HCT116 (cell line): ENCODE measurements around the gene RUNX1. TPM values are rescaled to one million over a fixed set of nuclear protein-coding genes. Genes with fewer than 3 reads are reported as not detected.

ENCODE experiments used
- ATAC-seq: fragments of 200-7000 bp; cut with Tn5 transposase; 2 replicates; pipeline ENCODE4 v1.9.1; 2020; ENCODE audit warnings: mild to moderate bottlenecking, moderate library complexity
- BruUV-seq: library from RNA; stranded (reverse); fragments of 400-500 nt; replicated peaks from 2 replicates; lab custom pipeline; 2021; lab: Mats Ljungman, UMichigan
- CTCF ChIA-PET: fragments of 300-600 bp; sonication (Branson Sonifier 250); formaldehyde crosslinking; loops from one replicate; lab custom pipeline; 2021; ENCODE audit warnings: antibody characterized with exemption; lab: Charles Lee
- POLR2A ChIA-PET: fragments of 300-600, 350-600 bp; sonication (Branson Sonifier 250); formaldehyde crosslinking; loops from one replicate; lab custom pipeline; 2021; ENCODE audit warnings: antibody characterized with exemption; lab: Charles Lee
- RAD21 ChIA-PET, 2 experiments: fragments of 300-600 bp; sonication (Branson Sonifier 250); formaldehyde crosslinking; loops; one replicate each; lab custom pipeline; 2023; ENCODE audit warnings: low total read pairs in 2 of 2; ENCODE audit not compliant: uncharacterized antibody in 2 of 2, unreplicated experiment in 2 of 2, low non-redundant PET in 1 of 2; lab: Charles Lee
- DNase-seq: peaks from one replicate; pipeline ENCODE4 v3.0.0-alpha.2; 2010; ENCODE audit warnings: low read depth, low spot score
- H2AFZ ChIP-seq: fragments of 200-600 bp; shearing (Covaris generic), sonication (generic); 2 replicates; pipeline ENCODE4 v1.6.1; 2017; ENCODE audit warnings: low read depth, mixed run types, mixed read lengths, antibody characterized with exemption, low read length; ENCODE audit not compliant: poor library complexity, severe bottlenecking
- H3K27ac ChIP-seq: 2 replicates; pipeline ENCODE4 v1.5.1; 2012; ENCODE audit warnings: low read depth, low read length
- H3K27me3 ChIP-seq: fragments of 200-600 bp; sonication (generic); 2 replicates; pipeline ENCODE4 v1.6.1; 2016; ENCODE audit warnings: mixed run types, low read length, mixed read lengths; ENCODE audit not compliant: insufficient read depth
- H3K36me3 ChIP-seq, 2 experiments: fragments of 200-500 bp in 1 of 2; fragments of 200-600 bp in 1 of 2; sonication (Bioruptor generic) in 1 of 2; sonication (generic) in 1 of 2; 2 replicates each; pipeline versions ENCODE4 v1.5.1 to v1.6.1; 2014 to 2016; ENCODE audit warnings: low read length in 2 of 2, inconsistent platforms in 1 of 2, mixed read lengths in 1 of 2, mixed run types in 1 of 2; ENCODE audit not compliant: insufficient read depth in 2 of 2, control insufficient read depth in 1 of 2
- H3K4me1 ChIP-seq, 2 experiments: fragments of 200-600 bp in 1 of 2; sonication (generic) in 1 of 2; 2 replicates each; pipeline versions ENCODE4 v1.5.1 to v1.6.1; 2012 to 2017; ENCODE audit warnings: low read length in 2 of 2, inconsistent platforms in 1 of 2, mild to moderate bottlenecking in 1 of 2, mixed read lengths in 1 of 2, mixed run types in 1 of 2, moderate library complexity in 1 of 2; ENCODE audit not compliant: insufficient read depth in 2 of 2, control insufficient read depth in 1 of 2
- H3K4me2 ChIP-seq: fragments of 200-600 bp; sonication (generic); 2 replicates; pipeline ENCODE4 v1.6.1; 2017; ENCODE audit warnings: mixed run types, low read length, mixed read lengths
- H3K4me3 ChIP-seq, 2 experiments: fragments of 200-600 bp in 1 of 2; sonication (generic) in 1 of 2; replicated peaks in 1 of 2; 2 replicates each; pipeline ENCODE4 v1.5.1; 2011 to 2016; ENCODE audit warnings: low read length in 2 of 2, control low read depth in 1 of 2, low read depth in 1 of 2, mild to moderate bottlenecking in 1 of 2, mixed read lengths in 1 of 2, mixed run types in 1 of 2
- H3K79me2 ChIP-seq: fragments of 200-600 bp; sonication (generic); 2 replicates; pipeline ENCODE4 v1.6.1; 2017; ENCODE audit warnings: mild to moderate bottlenecking, mixed run types, low read length, moderate library complexity, mixed read lengths; ENCODE audit not compliant: insufficient read depth
- H3K9ac ChIP-seq: fragments of 200-600 bp; sonication (generic); 2 replicates; pipeline ENCODE4 v1.6.1; 2016; ENCODE audit warnings: low read length, mixed read lengths
- H3K9me2 ChIP-seq: fragments of 200-600 bp; sonication (generic), shearing (Covaris generic); 2 replicates; pipeline ENCODE4 v1.6.1; 2017; ENCODE audit warnings: mixed run types, mild to moderate bottlenecking, moderate library complexity; ENCODE audit not compliant: insufficient read depth
- H3K9me3 ChIP-seq, 2 experiments: fragments of 200-500 bp in 1 of 2; fragments of 200-600 bp in 1 of 2; sonication (Bioruptor generic) in 1 of 2; sonication (generic) in 1 of 2; 2 replicates each; pipeline ENCODE4 v1.6.1; 2014 to 2017; ENCODE audit warnings: low read length in 2 of 2, mixed read lengths in 2 of 2, inconsistent platforms in 1 of 2, low read depth in 1 of 2, mild to moderate bottlenecking in 1 of 2, mixed run types in 1 of 2, moderate library complexity in 1 of 2; ENCODE audit not compliant: control insufficient read depth in 1 of 2, insufficient read depth in 1 of 2
- H4K20me1 ChIP-seq: fragments of 200-600 bp; sonication (generic), shearing (Covaris generic); 2 replicates; pipeline ENCODE4 v1.6.1; 2017; ENCODE audit warnings: mixed run types, mild to moderate bottlenecking, moderate library complexity; ENCODE audit not compliant: insufficient read depth
- CBX3 ChIP-seq: IDR thresholded peaks from 2 replicates; pipeline ENCODE4 v1.6.1; 2012; ENCODE audit warnings: low read depth
- EGR1 ChIP-seq: IDR thresholded peaks from 2 replicates; pipeline ENCODE4 v1.6.1; 2012; ENCODE audit warnings: low read depth
- ELF1 ChIP-seq: IDR thresholded peaks from 2 replicates; pipeline ENCODE4 v1.6.1; 2012; ENCODE audit warnings: low read depth, borderline replicate concordance
- EZH2phosphoT487 ChIP-seq: fragments of 200-600 bp; IDR thresholded peaks from 2 replicates; pipeline ENCODE4 v1.6.1; 2018; ENCODE audit warnings: antibody characterized with exemption, borderline replicate concordance
- JUND ChIP-seq: IDR thresholded peaks from 2 replicates; pipeline ENCODE4 v1.6.1; 2012
- POLR2A ChIP-seq: IDR thresholded peaks from 2 replicates; pipeline ENCODE4 v1.7.0; 2011; ENCODE audit warnings: borderline replicate concordance; ENCODE audit not compliant: insufficient read depth, insufficient read length; ENCODE audit errors: extremely low read depth
- POLR2AphosphoS5 ChIP-seq: IDR thresholded peaks from 2 replicates; pipeline ENCODE4 v1.6.1; 2011; ENCODE audit warnings: mild to moderate bottlenecking, low read depth, low read length, moderate library complexity
- SIN3A ChIP-seq: IDR thresholded peaks from 2 replicates; pipeline ENCODE4 v1.6.1; 2012; ENCODE audit warnings: low read depth
- TCF7L2 ChIP-seq: IDR thresholded peaks from 2 replicates; pipeline ENCODE4 v1.7.0; 2011; ENCODE audit warnings: borderline replicate concordance, inconsistent platforms; ENCODE audit not compliant: insufficient read depth, insufficient read length; ENCODE audit errors: extremely low read depth
- YY1 ChIP-seq: IDR thresholded peaks from 2 replicates; pipeline ENCODE4 v1.6.1; 2011; ENCODE audit warnings: low read length, low read depth, moderate library complexity, mild to moderate bottlenecking; ENCODE audit not compliant: insufficient replicate concordance; ENCODE audit errors: extremely low read depth
- intact Hi-C: fragments of 100-400 bp; cut with micrococcal nuclease; formaldehyde crosslinking; loops from 2 replicates; pipeline ENCODE4 v1.10.0; 2022
- total RNA-seq: library from RNA; stranded (reverse); gene quantifications from one replicate; pipeline ENCODE4 v1.2.1, GENCODE V29; 2021; ENCODE audit not compliant: unreplicated experiment
- TF ChIP-seq, protein P1 (sequence below): IDR thresholded peaks from 2 replicates; pipeline ENCODE4 v1.6.1; 2012; ENCODE audit warnings: low read depth
- TF ChIP-seq, protein P2 (sequence below): IDR thresholded peaks from 2 replicates; pipeline ENCODE4 v1.6.1; 2012
- TF ChIP-seq, protein P3 (sequence below): IDR thresholded peaks from 2 replicates; pipeline ENCODE4 v1.6.1; 2012

The RUNX1 gene
- total RNA-seq, 1 experiment from 2014 or later, result 33.5 TPM

DNA sequence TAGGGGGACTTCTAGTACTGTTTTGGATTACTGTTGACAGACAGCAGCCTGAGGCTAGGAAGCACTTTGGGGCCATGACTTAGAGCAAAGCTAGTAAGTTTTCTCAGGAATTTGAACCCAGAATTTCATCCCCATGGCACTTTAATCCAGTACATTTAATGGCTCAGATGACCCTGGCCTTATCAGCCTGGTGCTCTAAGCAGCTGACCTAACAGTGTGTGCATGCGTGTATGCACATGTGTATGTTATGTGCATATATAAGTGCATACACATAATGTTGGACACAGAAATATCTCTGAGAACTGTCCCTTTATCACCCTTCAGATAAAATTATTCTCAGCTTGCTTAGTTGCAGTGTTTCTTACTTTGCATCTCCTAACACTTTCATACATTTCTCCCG is 265.3 kb downstream of the RUNX1 start:
- Histone ChIP-seq H3K27me3 (no peaks in the 10 kb centered on the region), H3K9ac (no peak overlapping the region), H3K27ac (no peak overlapping the region), H2AFZ (no peak overlapping the region), H3K4me3 (no peak overlapping the region), H4K20me1 (no peaks in the 10 kb centered on the region), H3K79me2 (no peaks in the 10 kb centered on the region), H3K36me3 (no peaks in the 10 kb centered on the region), H3K9me3 (no peaks in the 10 kb centered on the region), H3K4me1 (no peaks in the 10 kb centered on the region), H3K9me2 (no peaks in the 10 kb centered on the region), H3K4me2 (no peak overlapping the region)
- ChIA-PET CTCF (no interaction called here), RAD21 (no interaction called here), POLR2A (no interaction called here)
- TF ChIP-seq YY1 (no peak), EZH2phosphoT487 (no peak), CBX3 (no peak), POLR2AphosphoS5 (no peak), EGR1 (no peak), ELF1 (no peak), TCF7L2 (no peak), SIN3A (no peak), JUND (no peak), POLR2A (no peak)
- TF ChIP-seq, protein P1, sequence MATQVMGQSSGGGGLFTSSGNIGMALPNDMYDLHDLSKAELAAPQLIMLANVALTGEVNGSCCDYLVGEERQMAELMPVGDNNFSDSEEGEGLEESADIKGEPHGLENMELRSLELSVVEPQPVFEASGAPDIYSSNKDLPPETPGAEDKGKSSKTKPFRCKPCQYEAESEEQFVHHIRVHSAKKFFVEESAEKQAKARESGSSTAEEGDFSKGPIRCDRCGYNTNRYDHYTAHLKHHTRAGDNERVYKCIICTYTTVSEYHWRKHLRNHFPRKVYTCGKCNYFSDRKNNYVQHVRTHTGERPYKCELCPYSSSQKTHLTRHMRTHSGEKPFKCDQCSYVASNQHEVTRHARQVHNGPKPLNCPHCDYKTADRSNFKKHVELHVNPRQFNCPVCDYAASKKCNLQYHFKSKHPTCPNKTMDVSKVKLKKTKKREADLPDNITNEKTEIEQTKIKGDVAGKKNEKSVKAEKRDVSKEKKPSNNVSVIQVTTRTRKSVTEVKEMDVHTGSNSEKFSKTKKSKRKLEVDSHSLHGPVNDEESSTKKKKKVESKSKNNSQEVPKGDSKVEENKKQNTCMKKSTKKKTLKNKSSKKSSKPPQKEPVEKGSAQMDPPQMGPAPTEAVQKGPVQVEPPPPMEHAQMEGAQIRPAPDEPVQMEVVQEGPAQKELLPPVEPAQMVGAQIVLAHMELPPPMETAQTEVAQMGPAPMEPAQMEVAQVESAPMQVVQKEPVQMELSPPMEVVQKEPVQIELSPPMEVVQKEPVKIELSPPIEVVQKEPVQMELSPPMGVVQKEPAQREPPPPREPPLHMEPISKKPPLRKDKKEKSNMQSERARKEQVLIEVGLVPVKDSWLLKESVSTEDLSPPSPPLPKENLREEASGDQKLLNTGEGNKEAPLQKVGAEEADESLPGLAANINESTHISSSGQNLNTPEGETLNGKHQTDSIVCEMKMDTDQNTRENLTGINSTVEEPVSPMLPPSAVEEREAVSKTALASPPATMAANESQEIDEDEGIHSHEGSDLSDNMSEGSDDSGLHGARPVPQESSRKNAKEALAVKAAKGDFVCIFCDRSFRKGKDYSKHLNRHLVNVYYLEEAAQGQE, result no peak
- TF ChIP-seq, protein P2, sequence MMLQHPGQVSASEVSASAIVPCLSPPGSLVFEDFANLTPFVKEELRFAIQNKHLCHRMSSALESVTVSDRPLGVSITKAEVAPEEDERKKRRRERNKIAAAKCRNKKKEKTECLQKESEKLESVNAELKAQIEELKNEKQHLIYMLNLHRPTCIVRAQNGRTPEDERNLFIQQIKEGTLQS, result no peak
- TF ChIP-seq, protein P3, sequence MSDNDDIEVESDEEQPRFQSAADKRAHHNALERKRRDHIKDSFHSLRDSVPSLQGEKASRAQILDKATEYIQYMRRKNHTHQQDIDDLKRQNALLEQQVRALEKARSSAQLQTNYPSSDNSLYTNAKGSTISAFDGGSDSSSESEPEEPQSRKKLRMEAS, result no peak
- intact Hi-C loops, result no loop called here
- DNase-seq (no peak), ATAC-seq (no peak)
- no TSS peak for BruUV-seq
